IMR-90 (cell line): ENCODE results near the gene ARHGEF40.

Source experiments
- CTCF ChIP-seq: conservative IDR thresholded peaks from 2 replicates; pipeline ENCODE4 v1.5.1; 2012; ENCODE audit warnings: mild to moderate bottlenecking, low read depth, low read length, improper control_type of control experiment
- MAFK ChIP-seq: IDR thresholded peaks from 2 replicates; pipeline ENCODE4 v1.6.1; 2012; ENCODE audit warnings: low read depth, low read length, improper control_type of control experiment
- MAZ ChIP-seq: IDR thresholded peaks from 2 replicates; pipeline ENCODE4 v1.6.1; 2012; ENCODE audit warnings: low read depth, mild to moderate bottlenecking, low read length, improper control_type of control experiment, moderate library complexity, borderline replicate concordance
- POLR2A ChIP-seq: IDR thresholded peaks from 2 replicates; pipeline ENCODE4 v1.6.1; 2012; ENCODE audit warnings: mild to moderate bottlenecking, low read depth, low read length
- RAD21 ChIP-seq: IDR thresholded peaks from 2 replicates; pipeline ENCODE4 v1.6.1; 2012; ENCODE audit warnings: low read length, improper control_type of control experiment
- USF2 ChIP-seq: fragments of 150-350 bp; IDR thresholded peaks from 2 replicates; pipeline ENCODE4 v1.6.1; 2017; ENCODE audit warnings: mild to moderate bottlenecking, antibody characterized with exemption, low read length, low read depth

DNA sequence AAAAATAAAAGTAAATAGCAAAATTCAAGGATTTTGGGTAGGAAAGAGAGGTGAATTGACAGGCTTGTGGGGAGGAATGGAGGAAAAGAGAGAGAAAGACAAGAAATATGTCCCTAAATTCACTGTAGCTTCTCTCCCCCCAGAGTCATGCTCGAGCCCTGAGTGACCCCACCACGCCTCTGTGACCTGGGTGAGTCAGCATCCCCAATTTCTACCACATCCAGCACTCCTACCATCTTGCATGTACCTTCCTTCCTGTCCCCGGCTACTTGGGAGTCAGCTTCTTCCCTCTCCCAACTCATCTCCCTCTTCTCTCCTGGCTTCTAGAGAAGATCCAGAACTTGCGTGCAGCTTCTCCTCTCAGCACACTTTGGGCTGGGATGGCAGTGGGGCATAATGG is 18.6 kb downstream of the ARHGEF40 start:
- TF ChIP-seq USF2 (no peak), MAFK (no peak), CTCF (no peak), MAZ (no peak), RAD21 (no peak), POLR2A (no peak)
